GM13977 (cell line): Measurements from ENCODE around the gene RIC1.
"Not testable (repeated sequence)": the region's sequence is repeated elsewhere in the genome, so short reads cannot be mapped to it uniquely, and the experiment has no call there.

Source experiments
- DNase-seq: peaks from one replicate; pipeline ENCODE4 v3.0.0; 2012; ENCODE audit warnings: low spot score
- in situ Hi-C: fragments of 300-500 bp; cut with MboI; formaldehyde crosslinking; loops from one replicate; pipeline ENCODE4 v1.12.0; 2022; ENCODE audit warnings: low sequenced_read_pairs, low pct_unique_long_range_greater_than_20kb, mixed read lengths, inconsistent platforms; ENCODE audit not compliant: unreplicated experiment
- TF ChIP-seq, protein P1 (sequence below): IDR thresholded peaks from 2 replicates; pipeline ENCODE4 v1.5.1; 2012; ENCODE audit warnings: mild to moderate bottlenecking, control low read depth; ENCODE audit not compliant: insufficient read depth; ENCODE audit errors: extremely low read depth, missing control alignments

The RIC1 gene

DNA sequence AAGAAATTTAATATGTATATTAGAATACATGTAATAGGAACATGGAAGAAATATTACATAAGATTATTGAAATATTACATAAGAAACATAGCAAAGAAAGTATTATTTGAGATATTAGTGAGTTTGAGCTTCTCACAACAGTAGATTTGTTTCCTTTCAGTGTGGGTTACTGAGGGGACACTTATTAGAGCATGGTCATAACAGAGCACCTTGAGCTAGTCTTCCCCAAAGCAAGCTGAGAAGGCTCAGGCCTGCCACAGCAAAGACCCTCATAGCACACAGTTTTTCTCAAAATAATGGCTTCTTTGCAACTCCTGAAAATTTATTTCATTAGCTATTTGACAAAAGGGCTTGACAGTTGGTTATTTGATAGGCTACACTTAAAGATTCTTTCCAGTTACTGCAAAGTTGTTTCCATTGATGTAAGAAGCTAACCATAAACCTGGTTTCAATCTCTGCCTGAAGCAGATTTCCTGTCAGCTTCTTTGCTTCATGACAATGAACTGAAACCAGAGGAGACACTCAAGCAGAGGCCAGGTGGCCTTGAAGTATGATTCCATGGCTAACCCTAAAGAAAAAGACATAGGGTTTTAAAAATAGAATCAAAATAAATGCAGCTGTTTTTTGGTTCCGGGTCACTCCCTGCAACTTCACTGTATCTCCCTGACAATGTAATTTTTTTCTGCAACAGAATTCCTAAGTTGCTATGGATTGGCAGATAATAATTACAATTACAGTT is 135.4 kb downstream of the RIC1 start:
- TF ChIP-seq, protein P1, sequence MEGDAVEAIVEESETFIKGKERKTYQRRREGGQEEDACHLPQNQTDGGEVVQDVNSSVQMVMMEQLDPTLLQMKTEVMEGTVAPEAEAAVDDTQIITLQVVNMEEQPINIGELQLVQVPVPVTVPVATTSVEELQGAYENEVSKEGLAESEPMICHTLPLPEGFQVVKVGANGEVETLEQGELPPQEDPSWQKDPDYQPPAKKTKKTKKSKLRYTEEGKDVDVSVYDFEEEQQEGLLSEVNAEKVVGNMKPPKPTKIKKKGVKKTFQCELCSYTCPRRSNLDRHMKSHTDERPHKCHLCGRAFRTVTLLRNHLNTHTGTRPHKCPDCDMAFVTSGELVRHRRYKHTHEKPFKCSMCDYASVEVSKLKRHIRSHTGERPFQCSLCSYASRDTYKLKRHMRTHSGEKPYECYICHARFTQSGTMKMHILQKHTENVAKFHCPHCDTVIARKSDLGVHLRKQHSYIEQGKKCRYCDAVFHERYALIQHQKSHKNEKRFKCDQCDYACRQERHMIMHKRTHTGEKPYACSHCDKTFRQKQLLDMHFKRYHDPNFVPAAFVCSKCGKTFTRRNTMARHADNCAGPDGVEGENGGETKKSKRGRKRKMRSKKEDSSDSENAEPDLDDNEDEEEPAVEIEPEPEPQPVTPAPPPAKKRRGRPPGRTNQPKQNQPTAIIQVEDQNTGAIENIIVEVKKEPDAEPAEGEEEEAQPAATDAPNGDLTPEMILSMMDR, result no peak
- peak; percentile 47 for DNase-seq
- in situ Hi-C loops, result no loop called here

DNA sequence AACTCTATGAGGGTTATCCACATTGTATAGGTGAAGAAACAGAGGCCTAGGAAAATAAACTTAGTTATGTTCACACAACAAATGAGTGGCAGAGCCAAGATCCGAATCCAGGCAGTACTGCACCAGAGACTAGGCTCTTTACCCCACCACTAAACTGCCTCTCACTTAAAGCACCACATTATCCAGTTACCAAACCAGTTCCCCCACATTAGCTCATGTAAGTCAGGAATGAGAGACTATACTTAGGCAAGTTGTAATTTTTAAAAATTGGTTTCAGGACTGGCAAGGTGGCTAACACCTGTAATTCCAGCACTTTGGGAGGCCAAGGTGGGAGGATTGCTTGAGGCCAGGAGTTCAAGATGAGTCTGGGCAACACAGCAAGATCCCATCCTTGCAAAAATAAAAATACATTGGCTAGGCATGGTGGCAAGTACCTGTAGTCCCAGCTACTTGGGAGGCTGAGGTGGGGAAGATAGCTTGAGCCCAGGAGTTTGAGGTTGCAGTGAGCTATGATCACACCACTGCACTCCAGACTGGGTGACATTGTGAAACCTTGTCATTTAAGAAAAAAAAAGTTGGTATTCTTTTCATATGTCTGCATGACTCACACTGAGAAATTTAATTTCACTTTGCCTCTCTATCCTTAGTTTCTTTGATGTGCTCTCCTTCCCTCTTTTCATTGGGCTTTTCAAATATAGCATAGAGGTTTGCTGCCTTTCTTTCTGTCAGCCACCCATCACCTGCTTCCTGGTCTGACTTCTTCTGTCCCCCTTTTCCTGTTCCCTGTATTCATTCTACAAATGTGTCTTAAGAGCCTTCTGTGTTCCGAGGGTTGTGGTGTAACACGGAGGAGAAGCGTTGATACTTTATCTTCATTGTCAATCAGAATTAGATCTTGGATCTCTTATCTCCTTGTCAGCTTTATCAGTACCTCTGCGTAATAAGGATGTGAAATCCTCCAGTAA is 139.3 kb downstream of the RIC1 start:
- TF ChIP-seq, protein P1, result no peak
- in situ Hi-C loops, result no loop called here
- peak; percentile 13 for DNase-seq

DNA sequence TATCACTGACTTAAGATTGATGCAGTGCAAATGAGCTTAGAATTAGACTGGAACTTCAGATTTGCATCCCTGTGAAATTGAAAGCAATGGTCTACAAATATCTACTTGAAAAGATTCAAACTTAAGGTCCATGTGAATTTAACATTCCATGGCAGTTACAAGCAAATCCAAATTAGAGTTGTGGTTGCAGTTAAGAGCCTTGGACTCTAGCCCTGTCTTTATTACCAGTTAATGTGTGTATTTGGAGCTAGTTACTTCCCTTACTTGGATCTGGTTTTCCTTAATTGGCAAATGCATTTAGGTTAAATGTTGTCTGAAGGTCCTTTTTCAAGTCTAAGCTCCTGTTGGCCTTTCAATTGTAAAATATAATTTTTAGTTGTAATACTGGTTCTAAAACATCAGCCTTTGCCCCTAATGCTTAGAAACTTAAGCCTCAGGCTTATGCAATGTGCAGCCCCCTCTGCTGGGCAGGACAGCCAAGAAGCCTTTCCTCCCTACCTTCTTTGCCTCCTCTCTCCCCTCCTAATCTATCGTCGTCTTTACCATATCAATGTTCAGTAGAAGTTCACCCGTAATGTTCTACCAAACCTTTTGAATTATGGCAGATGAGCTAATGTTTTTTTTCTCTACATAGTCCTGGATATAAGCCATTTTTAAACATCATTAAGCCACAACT is 144.6 kb downstream of the RIC1 start:
- TF ChIP-seq, protein P1, result peak; percentile 32
- no peak for DNase-seq
- in situ Hi-C loops, result no loop called here

DNA sequence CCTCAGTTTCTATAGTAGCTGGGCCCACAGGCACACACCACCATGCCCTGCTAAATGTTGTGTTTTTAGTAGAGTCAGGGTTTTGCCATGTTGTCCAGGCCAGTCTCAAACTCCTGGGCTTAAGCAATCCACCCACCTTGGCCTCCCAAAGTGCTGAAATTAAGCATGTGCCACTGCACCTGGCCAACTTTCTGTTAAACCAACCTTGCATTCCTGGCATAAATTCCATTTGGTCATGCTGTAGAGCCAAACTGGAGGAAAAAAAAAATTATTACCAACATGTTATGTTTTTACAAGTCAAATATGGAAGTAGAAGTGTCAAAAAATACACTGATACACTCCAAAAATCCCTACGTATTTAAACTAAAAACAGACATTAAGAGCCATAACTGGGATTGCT is 149.9 kb downstream of the RIC1 start:
- DNase-seq, result no peak
- TF ChIP-seq, protein P1, result no peak
- in situ Hi-C loops, result no loop called here

DNA sequence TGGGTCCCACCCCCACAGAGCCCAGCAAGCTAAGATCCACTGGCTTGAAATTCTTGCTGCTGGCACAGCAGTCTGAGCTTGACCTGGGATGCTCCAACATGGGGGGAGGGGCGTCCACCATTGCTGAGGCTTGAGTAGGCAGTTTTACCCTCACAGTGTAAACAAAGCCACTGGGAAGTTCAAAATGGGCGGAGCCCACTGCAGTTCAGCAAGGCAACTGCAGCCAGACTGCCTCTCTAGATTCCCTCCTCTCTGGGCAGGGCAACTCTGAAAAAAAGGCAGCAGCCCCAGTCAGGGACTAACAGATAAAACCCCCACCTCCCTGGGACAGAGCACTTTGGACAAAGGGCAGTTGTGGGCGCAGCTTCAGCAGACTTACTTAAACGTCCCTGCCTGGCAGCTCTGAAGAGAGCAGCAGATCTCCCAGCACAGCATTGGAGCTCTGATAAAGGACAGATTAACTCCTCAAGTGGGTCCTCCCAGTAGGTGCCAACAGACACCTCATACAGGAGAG is 150.9 kb downstream of the RIC1 start:
- DNase-seq, in situ Hi-C loops: not testable (repeated sequence)

DNA sequence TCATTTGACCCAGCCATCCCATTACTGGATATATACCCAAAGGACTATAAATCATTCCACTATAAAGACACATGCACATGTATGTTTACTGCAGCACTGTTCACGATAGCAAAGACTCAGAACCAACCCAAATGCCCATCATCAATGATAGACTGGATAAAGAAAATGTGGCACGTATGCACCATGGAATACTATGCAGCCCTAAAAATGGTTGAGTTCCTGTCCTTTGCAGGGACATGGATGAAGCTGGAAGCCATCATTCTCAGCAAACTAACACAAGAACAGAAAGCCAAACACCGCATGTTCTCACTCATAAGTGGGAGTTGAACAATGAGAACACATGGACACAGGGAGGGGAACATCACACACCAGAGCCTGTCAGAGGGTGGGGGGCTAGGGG is 154.5 kb downstream of the RIC1 start:
- in situ Hi-C loops, DNase-seq: not testable (repeated sequence)

DNA sequence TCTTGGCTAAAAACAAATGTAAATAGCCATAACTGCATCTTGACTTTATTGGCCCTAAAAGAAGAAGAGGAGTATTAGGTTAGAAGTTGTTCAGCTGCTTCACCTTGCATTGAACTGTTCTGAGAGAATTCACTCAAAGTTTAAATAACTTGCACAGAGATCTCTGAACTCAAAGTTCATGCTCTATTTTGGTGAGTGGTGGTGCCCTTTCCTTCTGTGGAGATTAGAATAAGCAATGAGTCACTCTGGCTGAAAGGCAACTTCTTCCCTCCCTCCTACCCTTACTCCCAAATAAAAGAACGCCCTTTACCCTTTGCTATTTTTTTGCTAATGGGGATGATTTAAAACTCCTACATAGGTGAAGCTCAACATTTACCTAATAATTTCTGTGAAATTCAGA is 155.1 kb downstream of the RIC1 start:
- in situ Hi-C loops, result no loop called here
- no peak for DNase-seq
- TF ChIP-seq, protein P1, result no peak
